DMS 273 (cell line): ENCODE data around the gene PLA2G5.

Source experiments
- DNase-seq: peaks from one replicate; lab custom pipeline; 2025; ENCODE audit not compliant: unreplicated experiment; lab: John Stamatoyannopoulos, UW

PLA2G5 gene

DNA sequence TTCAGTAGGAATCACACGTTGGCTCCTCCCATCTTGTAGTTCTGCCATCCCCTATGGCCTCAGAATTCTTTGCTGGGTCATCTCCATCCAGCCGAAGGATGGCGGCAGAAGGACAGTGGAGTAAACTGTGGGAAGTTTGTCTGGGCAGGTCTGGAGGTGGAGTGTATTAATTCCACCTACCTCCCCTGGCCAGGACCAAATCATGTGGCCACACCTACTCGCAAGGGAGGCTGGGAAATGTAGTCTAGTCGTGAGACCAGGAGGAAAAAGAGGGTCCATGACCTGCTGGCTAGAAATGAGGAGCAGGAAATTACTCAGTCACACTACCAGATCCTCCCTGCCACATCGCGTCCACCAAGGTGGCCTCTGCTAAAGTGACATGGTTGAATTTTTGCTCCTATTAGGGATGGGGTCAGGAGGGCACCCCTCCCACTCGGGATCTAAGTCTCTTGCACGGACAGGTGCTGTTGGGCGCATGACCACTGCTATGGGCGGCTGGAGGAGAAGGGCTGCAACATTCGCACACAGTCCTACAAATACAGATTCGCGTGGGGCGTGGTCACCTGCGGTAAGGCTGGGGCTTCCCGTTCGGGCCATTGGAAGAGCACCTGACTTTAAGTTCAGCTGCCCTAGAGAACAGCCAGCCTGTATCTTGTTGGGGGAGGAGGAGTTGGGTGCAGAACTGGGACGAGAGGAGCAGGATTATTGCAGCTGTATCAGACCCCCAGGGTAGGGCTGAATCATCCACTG, 19.5 kb downstream of the PLA2G5 start:
- peak; percentile 49 for DNase-seq

DNA sequence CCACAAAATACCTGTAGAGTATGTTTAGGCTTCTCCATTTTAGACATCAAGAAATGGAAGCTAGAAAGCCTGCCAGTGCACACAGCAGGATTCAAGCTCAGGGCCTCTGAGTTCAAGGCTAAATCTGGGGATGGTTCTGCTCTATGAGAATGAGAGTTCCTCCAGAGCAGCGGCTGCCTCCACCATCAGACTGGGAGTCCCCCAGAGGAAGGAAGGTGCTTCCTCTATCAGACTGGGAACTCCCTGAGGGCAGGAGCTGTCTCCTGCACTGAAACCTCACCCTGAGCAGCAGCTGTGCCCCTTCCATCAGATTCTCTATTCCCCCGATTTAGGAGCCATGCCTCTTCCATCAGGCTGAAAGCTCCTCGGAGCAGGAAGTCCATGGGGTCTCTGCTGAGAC, 20.1 kb downstream of the PLA2G5 start:
- no peak for DNase-seq

DNA sequence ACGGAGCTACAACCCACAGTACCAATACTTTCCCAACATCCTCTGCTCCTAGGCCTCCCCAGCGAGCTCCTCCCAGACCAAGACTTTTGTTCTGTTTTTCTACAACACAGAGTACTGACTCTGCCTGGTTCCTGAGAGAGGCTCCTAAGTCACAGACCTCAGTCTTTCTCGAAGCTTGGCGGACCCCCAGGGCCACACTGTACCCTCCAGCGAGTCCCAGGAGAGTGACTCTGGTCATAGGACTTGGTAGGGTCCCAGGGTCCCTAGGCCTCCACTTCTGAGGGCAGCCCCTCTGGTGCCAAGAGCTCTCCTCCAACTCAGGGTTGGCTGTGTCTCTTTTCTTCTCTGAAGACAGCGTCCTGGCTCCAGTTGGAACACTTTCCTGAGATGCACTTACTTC, 20.6 kb downstream of the PLA2G5 start:
- no peak for DNase-seq

- no peak for DNase-seq
Measured at GRCh38 chr1:20093303-20093702, 23.3 kb downstream of the PLA2G5 start.

DNA sequence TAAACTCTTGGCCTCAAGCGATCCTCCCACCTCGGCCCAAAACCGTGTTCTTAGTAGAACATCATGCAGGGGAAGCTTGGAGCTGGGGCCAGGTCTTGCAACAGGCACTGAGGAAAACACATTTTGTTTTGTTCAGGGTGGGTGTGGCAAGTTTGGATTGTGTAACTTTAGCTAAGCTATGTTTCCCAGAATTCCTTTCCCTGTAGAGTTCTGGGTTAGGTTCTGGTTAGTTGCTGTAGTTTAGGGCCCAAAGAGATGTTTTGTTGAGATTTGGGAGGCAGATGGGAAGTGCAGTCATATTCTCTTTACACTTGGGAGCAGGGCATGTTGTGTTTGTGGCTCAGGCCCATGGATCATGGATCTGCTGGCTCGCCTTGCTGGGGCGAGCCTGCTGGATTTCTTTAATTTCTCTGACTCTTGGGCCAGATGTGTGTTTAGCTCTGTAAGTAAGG, 24.0 kb downstream of the PLA2G5 start:
- no peak for DNase-seq

DNA sequence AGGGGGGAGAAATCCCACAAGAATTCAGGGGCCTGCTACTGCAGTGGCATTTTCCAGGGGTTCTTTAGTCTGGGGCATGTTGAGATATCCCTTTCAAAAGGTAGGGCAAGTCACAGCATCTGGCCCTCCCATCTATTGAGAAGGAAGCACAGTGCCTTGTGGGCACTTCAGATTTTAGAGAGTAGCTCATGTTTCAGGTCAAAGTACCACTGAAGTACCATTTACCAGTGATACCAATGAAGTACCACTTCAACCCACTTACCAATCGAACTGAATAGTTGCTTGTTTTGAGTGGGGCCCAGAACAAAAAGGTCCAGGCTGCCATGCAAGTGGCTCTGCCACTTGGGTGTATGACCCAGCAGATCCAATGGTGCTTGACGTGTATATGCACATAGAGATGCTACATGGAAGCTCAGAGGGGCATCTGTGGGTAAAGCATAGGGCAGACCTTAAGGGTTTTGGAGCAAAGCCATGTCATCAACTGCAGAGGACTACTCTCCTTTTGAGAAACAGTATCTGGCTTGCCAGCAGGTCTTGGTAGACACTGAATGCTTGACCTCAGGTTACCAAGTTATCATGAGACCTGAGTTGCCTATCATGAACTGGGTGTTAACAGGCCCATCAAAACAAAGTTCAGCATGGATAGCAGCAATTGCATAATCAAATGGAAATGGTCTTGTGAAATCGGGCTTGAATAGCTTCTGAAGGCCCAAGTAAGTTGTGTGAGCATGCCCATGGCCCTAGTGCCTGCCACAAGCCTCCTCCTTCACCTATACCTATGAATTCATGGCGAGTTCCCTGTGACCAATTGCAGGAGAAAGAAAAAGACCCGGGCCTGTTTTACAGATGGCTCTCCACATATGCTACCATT, 25.8 kb downstream of the PLA2G5 start:
- DNase-seq, result no peak

DNA sequence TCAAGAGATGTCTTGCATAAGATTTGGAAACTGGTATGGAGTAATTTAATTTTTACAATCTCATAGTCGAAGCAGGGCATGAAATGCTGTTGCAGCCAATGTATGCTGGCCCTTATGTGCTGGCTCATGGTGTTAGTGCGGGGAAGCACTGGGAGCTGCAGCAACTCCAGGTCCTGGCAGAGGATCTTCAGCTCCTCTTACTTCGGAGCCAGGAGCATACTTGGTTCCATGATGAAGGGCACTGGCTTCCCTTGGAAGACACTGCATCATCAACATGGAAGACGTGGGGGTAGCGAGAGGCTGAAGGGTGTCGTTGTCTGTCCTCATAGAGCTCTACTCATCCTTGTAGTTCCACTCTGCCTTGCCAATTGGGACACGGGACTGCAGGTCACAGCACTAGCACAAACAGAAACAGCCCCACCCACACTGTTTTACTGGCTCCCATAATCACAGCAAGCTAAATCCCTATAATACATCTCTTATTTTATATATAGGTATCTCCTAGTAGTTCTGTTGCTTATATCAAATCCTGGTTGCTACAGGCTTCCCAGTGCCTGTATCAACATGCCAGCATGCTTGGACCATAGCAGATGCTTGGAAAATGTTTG, 26.9 kb downstream of the PLA2G5 start:
- no peak for DNase-seq

GRCh38 chr1:20099533-20099932, 29.5 kb downstream of the PLA2G5 start:
- DNase-seq, result no peak

GRCh38 chr1:20100632-20101355, 30.8 kb downstream of the PLA2G5 start:
- peak; percentile 78 for DNase-seq

- DNase-seq, result peak; percentile 21
Measured at GRCh38 chr1:20102875-20103274, 32.9 kb downstream of the PLA2G5 start.

GRCh38 chr1:20105856-20106255, 35.9 kb downstream of the PLA2G5 start:
- DNase-seq, result no peak

- DNase-seq, result no peak
Measured at GRCh38 chr1:20107351-20107750, 37.4 kb downstream of the PLA2G5 start.

GRCh38 chr1:20107796-20108195, 37.8 kb downstream of the PLA2G5 start:
- DNase-seq, result no peak

DNA sequence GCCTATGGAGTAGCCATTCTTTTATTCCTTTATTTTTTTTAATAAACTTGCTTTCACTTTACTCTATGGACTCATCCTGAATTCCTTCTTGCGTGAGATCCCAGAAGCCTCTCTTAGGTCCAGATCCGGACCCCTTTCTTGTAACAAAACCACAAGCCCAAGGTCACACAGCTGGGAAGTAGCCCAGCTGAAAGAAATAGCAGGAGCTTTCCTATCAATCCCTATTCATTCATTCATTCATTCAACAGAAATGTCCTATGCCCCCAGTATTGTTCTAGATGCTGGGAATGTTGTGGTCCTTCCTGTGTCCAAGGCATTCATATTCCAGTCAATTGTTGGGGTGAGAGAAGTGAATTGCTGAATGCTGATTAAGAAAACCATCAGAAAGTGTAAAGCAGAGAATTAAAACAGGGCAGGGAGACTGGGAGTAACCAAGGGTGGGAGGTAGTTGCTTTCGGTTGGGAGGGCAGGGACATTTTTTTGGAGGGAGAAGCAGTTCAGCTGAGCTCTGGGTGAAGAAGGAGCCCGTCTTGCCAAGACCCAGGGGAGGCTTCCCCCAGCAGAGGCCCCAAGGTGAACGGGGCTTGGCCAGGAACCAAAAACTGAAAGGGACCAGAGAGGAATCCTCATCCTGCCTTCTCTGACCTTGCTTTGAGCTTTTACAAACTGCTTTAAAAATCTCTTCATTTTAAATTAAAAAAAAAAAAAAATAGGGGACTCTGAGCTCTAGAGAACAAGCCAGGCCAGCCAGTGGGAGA, 38.6 kb downstream of the PLA2G5 start:
- no peak for DNase-seq

- no peak for DNase-seq
Measured at GRCh38 chr1:20109223-20109856, 39.3 kb downstream of the PLA2G5 start.

DNA sequence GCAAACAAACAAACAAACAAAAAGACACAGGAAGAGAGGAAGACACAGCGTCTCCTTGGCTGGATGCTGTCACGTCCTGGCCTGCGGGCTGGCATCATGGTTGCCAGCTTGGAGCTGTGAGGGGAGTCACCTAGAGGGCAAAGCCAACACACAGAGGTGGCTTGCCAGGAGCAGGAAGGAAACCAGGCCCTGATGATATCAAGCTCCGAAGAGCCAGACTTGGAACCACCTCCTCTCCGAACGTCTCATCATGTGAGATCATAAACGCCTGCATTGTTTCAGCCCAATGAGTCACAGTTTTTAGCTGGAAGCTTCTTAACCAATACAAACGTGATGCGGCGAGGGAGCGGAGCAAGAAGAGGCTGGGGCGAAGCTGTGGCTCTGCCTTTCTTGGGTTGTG, 40.7 kb downstream of the PLA2G5 start:
- DNase-seq, result no peak

- no peak for DNase-seq
Measured at GRCh38 chr1:20111452-20111851, 41.5 kb downstream of the PLA2G5 start.

DNA sequence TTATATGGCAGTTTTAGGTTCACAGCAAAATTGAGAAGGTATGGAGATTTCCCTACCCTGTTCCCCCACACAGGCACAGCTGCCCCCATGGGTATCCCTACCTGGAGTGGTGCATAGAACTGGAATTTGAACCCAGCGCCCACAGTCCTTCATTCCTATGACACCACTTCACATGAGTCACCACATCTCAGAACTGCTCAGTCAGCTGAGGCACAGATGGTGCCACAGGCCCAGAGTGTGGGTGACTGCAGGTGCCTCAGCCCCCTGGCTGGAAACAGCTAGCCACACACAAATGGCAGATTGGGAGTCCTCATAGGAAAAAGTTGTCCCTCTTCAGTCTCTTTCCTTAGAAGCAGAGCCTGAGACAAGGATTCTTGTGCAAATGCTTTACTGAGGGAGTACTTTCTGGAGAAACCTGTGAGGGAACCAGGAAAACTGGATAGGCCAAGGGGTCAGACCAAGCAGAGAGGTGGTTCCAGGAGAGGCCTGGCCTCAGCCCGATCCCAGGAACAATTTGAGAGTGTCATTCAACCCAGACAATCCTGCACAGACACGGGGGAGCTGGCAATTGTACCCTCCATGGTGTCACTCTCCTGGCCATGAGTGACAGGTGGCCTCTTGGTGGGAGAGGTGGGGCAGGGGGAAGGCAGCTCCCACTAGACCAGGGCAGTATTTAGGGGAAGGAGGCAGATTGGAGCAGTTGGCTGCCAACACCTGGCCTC, 42.4 kb downstream of the PLA2G5 start:
- DNase-seq, result peak; percentile 50

DNA sequence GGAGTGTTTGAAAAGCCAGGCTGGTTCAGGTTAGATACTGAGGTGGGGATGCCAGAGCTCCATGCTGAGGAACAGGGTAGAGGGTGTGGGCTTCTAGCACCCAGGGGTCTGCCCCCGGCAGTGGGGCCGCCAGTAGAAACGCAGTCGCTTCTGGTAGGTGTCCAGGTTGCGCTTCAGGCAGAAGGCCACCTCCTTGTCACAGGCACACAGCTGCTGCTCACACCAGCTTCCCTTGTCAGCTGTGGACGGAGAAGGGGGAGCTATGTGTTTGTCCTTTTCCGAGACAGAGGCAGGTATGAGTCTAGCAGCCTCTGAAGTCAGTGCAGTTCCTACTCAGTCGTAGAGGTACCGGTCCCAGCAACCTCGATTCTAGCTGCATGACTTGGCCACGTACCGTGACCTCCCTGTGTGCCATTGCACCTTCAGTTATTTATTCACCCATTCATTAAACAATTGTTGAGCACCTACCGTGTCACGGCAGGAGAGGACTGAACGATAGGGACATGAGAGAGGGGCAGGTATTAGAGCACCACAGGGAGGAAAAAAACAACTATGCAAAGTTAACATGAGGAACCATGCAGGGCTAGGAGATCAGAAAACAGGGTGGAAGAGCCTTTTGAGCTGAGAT, 44.1 kb downstream of the PLA2G5 start:
- DNase-seq, result no peak
